OCI-LY7 (cell line): Measurements from ENCODE around the gene RHEX.

Experiments used
- CTCF ChIP-seq: fragments of 200-600 bp; sonication (generic); conservative IDR thresholded peaks from 2 replicates; pipeline ENCODE4 v1.5.1; 2014; ENCODE audit warnings: mild to moderate bottlenecking, antibody characterized with exemption, low read length, moderate library complexity, mixed read lengths
- EZH2phosphoT487 ChIP-seq: fragments of 200-600 bp; sonication (generic); IDR thresholded peaks from 2 replicates; pipeline ENCODE4 v1.6.1; 2018; ENCODE audit warnings: low read depth, borderline replicate concordance, mild to moderate bottlenecking, mixed run types, antibody characterized with exemption, low read length, moderate library complexity, mixed read lengths

- TF ChIP-seq CTCF (no peak), EZH2phosphoT487 (no peak)
Observed at GRCh38 chr1:206015071-206015470, 37.9 kb upstream of the RHEX start.
